Activated CD8-positive, alpha-beta memory T cell treated with anti-CD3 and anti-CD28 coated beads, Interleukin-2, amount 50 U/mL, for 24 hours (primary cell): Measurements from ENCODE around the gene NUP93.
"Not testable (repeated sequence)": the region's sequence is repeated elsewhere in the genome, so short reads cannot be mapped to it uniquely, and the experiment has no call there.

ENCODE experiments used
- DNase-seq: peaks from one replicate; pipeline ENCODE4 v3.0.0-alpha.2; 2020; ENCODE audit errors: extremely low read depth

Gene NUP93

DNA sequence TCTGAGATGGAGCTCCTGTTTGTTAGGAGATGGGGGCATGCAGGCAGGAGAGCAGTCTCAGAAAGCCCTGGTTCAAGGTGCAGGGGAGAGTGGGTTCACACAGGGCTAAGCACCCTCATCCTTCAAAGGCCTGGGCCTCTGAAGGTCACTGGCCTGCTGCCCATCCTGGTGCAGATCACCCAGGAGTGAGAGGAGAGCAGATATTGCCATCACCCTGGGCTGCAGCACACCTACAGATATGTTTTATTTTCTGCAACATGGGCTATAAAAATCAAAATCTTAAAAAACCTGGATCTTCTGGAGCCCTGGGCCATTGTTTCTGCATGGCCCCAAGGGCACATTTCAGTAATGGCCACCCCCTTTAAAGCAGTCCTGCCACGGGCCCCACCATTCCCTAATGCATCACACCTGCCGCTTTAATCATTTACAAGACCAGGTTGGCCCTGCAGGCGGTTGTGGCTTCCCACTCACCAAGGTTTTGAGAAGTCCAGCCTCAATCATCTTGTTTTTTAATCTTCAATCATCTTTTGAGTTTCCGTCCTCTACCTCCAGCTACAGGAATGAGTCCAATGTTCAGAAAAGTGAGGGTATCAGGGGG is 20.4 kb upstream of the NUP93 start:
- DNase-seq: no peak

DNA sequence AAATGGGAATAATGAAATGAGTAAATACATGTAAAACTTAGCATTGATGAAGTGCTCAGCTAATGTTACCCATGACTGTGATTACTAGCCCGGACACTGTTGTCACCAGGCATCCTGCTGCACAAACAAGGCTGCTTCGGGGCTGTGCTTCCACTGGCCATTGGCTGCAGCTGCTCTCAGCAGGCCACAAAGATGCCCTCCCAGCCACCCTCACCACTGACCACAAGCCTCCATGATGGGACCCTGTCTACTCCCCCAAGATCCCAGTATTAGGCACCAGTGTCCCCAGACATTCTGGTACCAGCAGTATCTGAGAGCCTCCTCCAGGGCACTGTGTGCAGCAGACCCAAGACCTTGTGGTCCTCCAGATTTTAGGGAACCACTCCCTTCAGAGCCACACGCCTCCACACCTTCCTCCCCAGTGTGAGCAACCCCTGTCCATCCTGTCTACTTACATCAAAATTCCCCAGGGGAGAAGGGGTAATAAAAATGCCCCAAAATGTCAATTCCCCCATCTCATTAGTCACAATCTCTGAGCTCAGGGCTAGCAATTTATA is 19.7 kb upstream of the NUP93 start:
- DNase-seq: no peak

DNA sequence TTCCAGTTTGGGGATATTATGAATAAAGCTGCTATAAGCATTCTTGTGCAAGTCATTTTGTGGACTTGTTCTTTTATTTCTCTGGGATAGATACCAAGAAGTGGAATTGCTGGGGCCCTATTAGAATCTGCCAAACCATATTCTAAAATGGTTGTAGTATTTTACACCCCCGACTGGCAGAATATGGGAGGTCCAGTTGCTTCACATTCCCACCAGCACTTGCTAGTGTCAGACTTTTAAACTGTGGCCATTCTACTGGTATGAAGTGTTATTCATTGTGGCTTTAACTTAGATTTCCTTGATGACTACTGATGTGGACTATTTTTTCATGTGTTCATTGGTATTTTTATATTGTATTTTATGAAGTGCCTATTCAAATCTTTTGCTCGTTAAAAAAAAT is 18.1 kb upstream of the NUP93 start:
- DNase-seq: no peak

- no peak for DNase-seq
These were observed 16.1 kb upstream of the NUP93 start for GRCh38 chr16:56713794-56714193.

DNA sequence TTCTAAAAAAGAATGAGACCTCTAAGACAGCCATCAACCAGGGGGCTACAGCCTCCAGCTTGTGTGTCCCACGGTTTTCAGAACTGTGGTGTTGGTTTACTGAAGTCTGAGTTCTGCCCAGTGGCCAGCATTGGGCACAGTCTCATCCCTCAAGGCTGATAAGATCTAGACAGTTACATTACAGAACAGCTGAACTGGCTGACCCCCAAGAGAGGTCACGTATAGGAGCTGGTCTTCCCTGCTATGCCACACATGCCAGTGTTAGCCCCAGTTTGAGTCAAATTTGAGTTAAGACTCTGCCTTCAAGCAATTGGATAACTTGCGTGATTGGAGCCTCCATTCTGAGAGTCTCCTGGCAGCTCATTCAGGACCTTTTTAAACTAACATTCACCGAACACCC is 14.8 kb upstream of the NUP93 start:
- no peak for DNase-seq

DNA sequence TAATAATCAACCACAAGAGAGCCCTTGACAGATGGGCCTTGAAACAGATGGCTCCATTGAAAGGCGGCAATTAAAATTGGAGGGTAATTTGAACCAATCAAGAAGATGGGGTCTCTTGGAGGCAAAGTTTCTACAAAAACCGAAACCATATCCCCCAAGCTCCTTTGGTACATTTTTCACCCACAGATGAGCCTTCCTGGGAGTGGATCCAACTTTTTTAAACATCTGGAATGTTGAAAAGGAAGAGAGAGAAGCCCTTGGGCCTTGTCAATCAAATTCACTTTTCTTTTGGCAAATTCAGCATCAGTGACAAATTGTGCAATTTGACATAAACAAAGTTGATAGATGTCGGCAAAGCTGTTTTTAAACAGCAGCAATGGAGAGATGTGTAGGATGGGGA is 13.2 kb upstream of the NUP93 start:
- no peak for DNase-seq

GRCh38 chr16:56717532-56717931 is 12.4 kb upstream of the NUP93 start:
- not testable (repeated sequence) for DNase-seq

DNA sequence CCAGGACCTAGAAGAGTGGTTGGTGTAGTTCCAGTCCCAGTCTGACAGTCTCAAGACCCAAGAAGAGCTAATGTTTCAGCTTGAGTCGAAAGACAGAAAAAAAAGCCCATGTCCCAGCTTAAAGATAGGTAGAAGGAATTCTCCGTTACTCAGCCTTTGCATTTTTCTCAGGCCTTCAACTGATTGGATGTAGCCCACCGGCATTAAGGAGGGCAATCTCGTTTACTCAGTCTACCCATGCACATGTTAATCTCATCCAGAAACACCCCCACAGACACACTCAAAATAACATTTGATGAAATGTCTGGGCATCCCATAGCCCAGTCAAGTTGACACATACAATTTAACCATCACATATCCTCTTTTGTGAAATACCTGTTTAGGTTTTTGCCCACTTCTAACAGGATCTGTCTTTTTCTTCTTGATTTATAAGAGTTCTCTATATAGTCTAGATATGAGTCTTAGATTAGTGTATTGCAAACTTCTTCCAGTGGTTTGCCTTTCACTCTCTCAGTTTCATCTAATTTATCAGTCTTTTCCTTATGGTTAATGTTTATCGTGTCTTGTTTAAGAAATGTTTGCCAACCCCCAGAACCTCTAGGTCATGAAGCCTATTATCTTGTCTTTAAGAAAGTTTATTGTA is 7.6 kb upstream of the NUP93 start:
- no peak for DNase-seq

DNA sequence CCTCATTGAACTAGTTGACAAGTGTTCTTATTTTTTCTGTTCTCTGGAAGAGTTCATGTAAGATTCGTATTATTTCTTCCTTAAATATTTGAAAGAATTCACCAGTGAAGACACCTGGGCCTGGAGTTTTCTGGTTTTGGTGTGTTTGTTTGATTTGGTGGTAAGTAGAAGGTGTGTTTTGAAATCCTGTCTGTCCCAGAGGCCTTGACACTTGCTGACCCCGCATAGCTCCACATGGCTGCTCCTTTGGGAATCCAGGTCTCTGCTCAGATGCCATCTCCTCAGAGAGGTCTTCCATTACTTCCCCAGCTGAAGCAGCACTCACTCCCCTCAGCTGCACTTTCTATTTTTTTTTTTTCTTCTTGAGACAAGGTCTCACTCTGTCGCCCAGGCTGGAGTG is 5.7 kb upstream of the NUP93 start:
- DNase-seq: no peak

GRCh38 chr16:56726283-56726682 is 3.6 kb upstream of the NUP93 start:
- DNase-seq: no peak

DNA sequence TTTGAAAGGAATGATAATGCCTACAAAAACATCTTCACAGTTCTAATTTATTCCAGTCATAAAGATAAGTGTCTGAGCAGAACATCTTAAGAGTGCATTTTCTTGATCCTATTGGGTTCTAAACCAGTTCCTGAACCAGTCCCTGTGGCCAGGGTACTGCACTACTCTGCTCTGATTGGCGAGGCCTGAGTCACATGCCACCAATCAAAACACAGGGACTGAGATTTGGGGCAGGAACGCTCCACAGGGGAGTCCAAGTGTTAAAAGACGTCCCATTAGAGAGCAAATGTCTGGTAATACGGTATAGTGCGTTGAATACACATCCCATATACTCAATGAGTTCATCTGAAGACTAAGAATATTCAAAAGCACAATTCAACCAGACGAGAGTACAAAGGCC is 3.0 kb upstream of the NUP93 start:
- no peak for DNase-seq

DNA sequence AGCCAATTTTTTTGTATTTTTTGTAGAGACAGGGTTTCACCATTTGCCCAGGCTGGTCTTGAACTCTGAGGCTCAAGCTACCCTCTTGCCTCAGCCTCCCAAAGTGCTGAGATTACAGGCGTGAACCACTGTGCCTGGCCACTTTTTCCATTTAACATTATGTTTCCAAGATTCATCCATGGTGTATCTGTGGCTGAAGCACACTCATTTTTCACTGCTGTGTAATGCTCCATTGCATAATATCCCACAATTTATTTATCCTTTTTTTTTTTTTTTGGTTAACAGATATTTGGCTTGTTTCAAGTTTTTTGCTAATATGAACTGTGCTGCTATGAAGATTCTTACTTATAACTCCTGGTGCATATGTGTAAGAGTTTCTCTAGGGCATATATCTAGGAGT is 1.9 kb upstream of the NUP93 start:
- no peak for DNase-seq

DNA sequence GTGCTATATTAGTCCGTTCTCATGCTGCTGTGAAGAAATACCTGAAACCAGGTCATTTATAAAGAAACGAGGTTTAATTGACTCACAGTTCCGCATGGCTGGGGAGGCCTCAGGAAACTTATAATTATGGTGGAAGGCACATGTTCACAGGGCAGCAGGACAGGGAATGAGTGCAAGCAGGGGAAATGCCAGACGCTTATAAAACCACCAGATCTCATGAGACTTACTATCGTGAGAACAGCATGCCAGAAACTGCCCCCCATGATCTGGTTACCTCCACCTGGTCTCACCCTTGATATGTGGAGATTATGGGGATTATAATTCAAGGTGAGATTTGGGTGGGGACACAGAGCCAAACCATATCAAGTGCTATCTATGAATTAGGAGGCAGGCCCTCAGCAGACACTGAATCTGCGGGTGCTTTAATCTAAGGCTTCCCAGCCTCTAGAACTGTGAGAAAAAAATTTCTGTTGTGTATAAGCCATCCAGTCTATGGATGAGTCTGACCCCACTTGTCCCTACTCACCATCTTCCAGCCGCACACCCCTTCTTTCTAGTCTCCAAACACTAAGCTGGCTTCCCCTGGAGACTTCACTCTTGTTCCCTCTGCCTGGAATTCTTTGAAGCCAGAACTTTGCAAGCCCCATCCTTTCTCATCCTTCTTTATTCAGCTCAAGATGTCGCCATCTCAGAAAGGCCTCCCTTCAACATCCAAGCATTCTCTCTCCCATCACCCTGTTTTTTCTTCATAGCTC is 772 bp upstream of the NUP93 start:
- DNase-seq: no peak

- DNase-seq: no peak
These were observed 2.4 kb downstream of the NUP93 start for GRCh38 chr16:56732366-56732765.

- DNase-seq: no peak
These were observed 2.9 kb downstream of the NUP93 start for GRCh38 chr16:56732832-56733231.

DNA sequence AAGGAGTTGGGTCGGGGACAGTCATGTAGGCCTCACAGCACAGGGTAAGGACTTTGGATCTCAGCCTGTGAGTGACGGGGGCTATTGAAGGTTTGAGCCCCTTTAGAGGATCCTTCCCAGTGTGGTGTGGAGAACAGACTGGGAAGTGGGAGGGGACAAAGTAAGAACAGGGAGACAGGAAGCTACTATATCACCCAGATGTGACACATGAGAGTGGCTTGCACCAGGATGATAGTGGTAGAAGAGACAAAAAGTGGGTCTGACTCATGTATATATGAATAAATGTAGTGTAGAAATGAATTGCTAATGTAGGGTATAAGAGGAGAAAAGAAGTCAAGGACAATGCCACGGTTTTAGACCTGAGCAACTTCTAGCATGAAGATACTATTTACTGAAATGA is 4.5 kb downstream of the NUP93 start:
- DNase-seq: no peak

- DNase-seq: no peak
These were observed 6.5 kb downstream of the NUP93 start for GRCh38 chr16:56736476-56736875.

DNA sequence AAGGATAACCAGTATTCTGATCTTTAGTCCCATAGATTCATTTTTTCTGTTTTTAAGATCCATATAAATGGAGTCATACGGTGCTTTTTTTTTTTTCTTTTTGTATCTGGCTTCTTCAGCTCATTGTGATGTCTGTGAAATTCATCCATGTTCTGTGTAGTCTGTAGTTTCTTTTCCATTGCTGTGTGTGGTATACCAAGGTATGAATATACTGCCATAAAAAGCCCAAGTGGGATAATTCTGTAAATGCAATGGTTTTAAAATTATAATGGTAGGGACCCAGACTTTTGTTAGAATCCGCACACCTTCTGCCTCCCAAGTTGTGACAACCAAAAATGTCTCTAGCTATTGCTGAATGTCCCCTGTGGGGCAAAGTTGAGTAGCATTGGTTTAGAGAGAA is 7.6 kb downstream of the NUP93 start:
- no peak for DNase-seq

DNA sequence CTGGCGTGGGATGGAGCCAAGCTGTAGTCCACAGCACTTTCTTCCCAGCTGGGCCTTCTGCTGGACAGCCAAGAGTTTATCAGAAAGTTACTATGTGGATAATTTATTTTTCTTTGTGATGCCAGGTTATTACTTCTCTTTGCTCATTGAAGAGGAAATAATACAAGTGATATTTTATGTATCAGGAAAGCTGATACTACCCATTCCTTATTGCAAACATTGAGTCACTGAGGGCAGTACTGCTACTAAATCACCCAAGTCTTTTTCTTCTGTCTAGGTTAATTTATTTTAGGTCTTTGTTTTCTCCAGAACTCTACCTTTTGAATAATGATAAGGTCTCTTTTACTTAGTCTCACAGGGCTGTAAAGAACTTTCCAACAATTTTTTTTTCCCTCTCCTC is 8.3 kb downstream of the NUP93 start:
- no peak for DNase-seq

- DNase-seq: not testable (repeated sequence)
These were observed 9.4 kb downstream of the NUP93 start for GRCh38 chr16:56739378-56739777.

DNA sequence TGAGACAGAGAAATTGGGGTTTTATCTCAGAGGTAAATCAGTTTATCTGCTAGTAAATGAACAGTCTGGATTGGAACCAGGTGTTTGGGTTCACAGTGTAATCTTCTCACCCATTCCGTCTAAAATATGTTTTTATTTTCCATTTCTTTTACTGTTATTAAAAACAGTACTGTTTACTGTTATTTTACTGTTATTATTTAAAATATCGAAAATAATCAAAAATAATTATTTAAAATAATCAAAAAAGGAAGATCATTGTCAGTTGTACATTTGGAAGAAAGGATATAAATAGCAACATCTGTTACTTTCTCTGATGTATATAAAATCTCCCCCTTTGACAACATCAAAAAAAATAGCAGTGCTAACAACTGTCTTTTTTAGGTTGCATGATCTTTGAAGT is 11.5 kb downstream of the NUP93 start:
- no peak for DNase-seq

DNA sequence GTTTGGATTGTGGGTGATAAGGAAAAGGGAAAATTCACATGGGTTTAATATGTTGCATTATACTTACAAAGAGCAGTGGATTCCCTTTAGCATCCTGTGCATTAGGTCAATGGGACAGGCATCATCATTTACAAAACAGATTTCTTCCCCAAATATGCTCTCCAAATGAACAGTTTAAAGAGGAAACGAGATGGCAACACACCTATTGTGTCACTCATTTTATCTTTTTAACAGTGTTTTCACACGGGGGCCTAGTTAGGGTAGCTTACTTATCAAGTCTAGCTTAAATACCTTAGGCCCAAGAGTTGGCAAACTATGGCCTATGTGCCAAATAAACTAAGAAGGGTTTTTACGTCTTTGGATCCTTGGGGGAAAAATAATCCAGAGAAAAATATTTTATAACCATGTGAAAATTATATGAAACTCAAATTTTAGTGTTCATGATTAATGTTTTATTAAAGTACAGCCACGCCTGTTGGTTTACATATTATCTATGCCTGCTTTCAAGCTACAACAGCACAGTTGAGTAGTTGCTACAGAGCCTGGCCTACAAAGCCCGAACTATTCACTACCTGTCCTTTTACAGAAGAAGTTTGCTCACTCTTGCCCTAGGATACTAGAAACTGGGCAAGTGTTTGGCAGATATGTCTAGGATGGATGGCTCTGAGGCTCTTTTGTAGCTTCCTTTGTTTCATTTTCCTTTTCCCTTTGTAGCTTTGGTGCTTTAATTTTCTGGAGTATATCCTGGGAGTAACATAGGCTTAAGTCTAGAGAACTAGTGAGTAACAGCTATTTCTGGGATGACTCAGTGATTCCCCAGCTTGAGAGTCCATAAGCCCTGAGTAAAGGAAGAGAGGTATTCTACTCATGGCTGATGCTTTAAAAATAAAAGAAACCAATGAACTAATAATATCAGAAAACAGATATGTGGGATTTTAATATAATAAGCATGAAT is 12.4 kb downstream of the NUP93 start:
- DNase-seq: no peak
